HepG2 (cell line): ENCODE measurements around the gene ABHD17C. TPM values are rescaled to one million over a fixed set of nuclear protein-coding genes. Genes with fewer than 3 reads are reported as not detected.
A peak's percentile ranks its signal among the peaks of the same experiment; 100 is the strongest.

ENCODE experiments used
- AKAP8 ChIP-seq: sonication (generic); formaldehyde crosslinking; IDR thresholded peaks from 2 replicates; pipeline ENCODE4 v1.5.1; 2020; ENCODE audit warnings: mild to moderate bottlenecking, missing genetic modification reagents
- ATF4 ChIP-seq, 2 experiments: fragments of 450-650 bp in 1 of 2; sonication (generic) in 1 of 2; formaldehyde crosslinking; IDR thresholded peaks; 2 replicates each; pipeline versions ENCODE4 v1.5.0 to v1.8.0; 2020 to 2022; ENCODE audit warnings: mild to moderate bottlenecking in 1 of 2, missing genetic modification reagents in 1 of 2
- FOXK2 ChIP-seq: fragments of 450-650 bp; IDR thresholded peaks from 2 replicates; pipeline ENCODE4 v1.6.1; 2016
- MEIS2 ChIP-seq: sonication (generic); formaldehyde crosslinking; IDR thresholded peaks from 2 replicates; pipeline ENCODE4 v1.9.0; 2021; ENCODE audit warnings: mild to moderate bottlenecking, missing genetic modification reagents
- NFATC3 ChIP-seq: sonication (generic); formaldehyde crosslinking; IDR thresholded peaks from 2 replicates; pipeline ENCODE4 v1.5.1; 2020; ENCODE audit warnings: mild to moderate bottlenecking, missing genetic modification reagents
- TIGD3 ChIP-seq: sonication (generic); formaldehyde crosslinking; IDR thresholded peaks from 2 replicates; pipeline ENCODE4 v1.5.1; 2020; ENCODE audit warnings: mild to moderate bottlenecking, missing genetic modification reagents, borderline replicate concordance
- ZBED4 ChIP-seq: sonication (generic); formaldehyde crosslinking; IDR thresholded peaks from 2 replicates; pipeline ENCODE4 v1.4.0; 2020; ENCODE audit warnings: missing genetic modification reagents, borderline replicate concordance
- ZNF33B ChIP-seq: sonication (generic); formaldehyde crosslinking; IDR thresholded peaks from 2 replicates; pipeline ENCODE4 v1.5.1; 2020; ENCODE audit warnings: mild to moderate bottlenecking, missing genetic modification reagents
- ZNF839 ChIP-seq: sonication (generic); formaldehyde crosslinking; IDR thresholded peaks from 2 replicates; pipeline ENCODE4 v1.4.0; 2020; ENCODE audit warnings: missing genetic modification reagents, mild to moderate bottlenecking, borderline replicate concordance
- ZNF841 ChIP-seq: sonication (generic); formaldehyde crosslinking; IDR thresholded peaks from 2 replicates; pipeline ENCODE4 v1.8.1; 2023; ENCODE audit warnings: missing genetic modification reagents, borderline replicate concordance
- polyA plus RNA-seq, 8 experiments: library from polyadenylated mRNA; depleted of rRNA in 3 of 8; stranded (reverse) in 7 of 8; unstranded in 1 of 8; fragments of >200 nt; fragmentation: Illumina TruSeq in 4 of 8; extraction: Trizol in 4 of 8; gene quantifications; 2 replicates each; pipeline versions ENCODE4 v1.2.1 to v1.2.3, GENCODE V29; 2011 to 2016; ENCODE audit warnings: low read depth in 4 of 8, missing spikeins in 1 of 8, mixed read lengths in 1 of 8; ENCODE audit not compliant: insufficient read depth in 1 of 8
- total RNA-seq, 5 experiments: library from RNA; depleted of rRNA; stranded (reverse); fragments of >200 nt; fragmentation: Illumina TruSeq; extraction: Trizol; gene quantifications; 2 replicates each; pipeline ENCODE4 v1.2.3, GENCODE V29; 2016; ENCODE audit warnings: low read depth in 1 of 5
- TF ChIP-seq, protein P1 (sequence below): sonication (generic); formaldehyde crosslinking; IDR thresholded peaks from 2 replicates; pipeline ENCODE4; 2020; ENCODE audit warnings: missing genetic modification reagents, mild to moderate bottlenecking, borderline replicate concordance
- TF ChIP-seq, protein P2 (sequence below): sonication (generic); formaldehyde crosslinking; IDR thresholded peaks from 2 replicates; pipeline ENCODE4 v1.4.0; 2020; ENCODE audit warnings: low read depth, missing genetic modification reagents

Gene ABHD17C
- total and polyA plus RNA-seq, 2 of the 13 experiments (the other 11 are each of a cell fraction or from before 2014, with no cell fraction given) = 2.9 to 3.9 TPM

DNA sequence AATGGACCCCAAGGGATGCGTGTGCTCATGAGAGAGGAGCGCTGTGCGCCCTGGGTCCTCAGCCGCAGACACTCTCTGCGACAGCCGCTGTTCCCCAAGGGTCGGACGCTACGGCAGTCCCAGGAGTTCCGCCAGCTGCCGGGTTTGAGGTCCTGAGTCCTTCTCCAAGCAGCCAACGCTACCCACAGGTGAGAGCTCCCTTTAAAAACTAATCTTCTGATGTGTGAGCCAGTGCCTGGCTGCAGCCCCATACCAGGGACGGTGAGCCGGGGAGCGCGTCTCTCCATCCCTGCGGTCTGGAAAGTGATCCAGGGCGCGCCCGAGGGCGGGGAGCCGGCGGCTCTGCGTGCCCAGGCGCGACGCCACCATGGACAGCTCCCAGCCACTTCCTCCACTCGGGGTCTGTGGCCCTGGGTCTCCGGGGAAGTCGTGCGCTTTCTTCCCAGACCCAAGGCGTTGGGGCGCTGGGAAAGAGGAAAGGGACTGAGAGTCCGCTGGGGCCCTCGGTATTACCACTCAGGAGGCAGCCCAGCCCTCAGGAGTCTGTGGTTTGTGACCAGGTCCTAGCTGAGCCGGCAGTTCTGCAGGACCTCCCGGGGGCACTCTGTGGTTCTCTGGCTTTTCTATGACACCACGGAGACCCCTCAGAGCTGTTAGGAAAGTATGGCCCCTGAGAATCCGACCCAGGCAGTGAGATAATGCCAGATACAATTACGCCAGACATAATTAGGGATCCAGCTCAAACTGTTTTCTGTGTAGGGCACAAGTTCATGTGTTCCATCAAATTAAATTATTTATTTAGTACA, 85.5 kb downstream of the ABHD17C start (continued):
- TF ChIP-seq, protein P1, sequence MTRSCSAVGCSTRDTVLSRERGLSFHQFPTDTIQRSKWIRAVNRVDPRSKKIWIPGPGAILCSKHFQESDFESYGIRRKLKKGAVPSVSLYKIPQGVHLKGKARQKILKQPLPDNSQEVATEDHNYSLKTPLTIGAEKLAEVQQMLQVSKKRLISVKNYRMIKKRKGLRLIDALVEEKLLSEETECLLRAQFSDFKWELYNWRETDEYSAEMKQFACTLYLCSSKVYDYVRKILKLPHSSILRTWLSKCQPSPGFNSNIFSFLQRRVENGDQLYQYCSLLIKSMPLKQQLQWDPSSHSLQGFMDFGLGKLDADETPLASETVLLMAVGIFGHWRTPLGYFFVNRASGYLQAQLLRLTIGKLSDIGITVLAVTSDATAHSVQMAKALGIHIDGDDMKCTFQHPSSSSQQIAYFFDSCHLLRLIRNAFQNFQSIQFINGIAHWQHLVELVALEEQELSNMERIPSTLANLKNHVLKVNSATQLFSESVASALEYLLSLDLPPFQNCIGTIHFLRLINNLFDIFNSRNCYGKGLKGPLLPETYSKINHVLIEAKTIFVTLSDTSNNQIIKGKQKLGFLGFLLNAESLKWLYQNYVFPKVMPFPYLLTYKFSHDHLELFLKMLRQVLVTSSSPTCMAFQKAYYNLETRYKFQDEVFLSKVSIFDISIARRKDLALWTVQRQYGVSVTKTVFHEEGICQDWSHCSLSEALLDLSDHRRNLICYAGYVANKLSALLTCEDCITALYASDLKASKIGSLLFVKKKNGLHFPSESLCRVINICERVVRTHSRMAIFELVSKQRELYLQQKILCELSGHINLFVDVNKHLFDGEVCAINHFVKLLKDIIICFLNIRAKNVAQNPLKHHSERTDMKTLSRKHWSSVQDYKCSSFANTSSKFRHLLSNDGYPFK = peak; percentile 60; the same call in 1 of the 2 replicates
- TF ChIP-seq TIGD3 (CRISPR knock-in tag) = no peak
- TF ChIP-seq, protein P2, sequence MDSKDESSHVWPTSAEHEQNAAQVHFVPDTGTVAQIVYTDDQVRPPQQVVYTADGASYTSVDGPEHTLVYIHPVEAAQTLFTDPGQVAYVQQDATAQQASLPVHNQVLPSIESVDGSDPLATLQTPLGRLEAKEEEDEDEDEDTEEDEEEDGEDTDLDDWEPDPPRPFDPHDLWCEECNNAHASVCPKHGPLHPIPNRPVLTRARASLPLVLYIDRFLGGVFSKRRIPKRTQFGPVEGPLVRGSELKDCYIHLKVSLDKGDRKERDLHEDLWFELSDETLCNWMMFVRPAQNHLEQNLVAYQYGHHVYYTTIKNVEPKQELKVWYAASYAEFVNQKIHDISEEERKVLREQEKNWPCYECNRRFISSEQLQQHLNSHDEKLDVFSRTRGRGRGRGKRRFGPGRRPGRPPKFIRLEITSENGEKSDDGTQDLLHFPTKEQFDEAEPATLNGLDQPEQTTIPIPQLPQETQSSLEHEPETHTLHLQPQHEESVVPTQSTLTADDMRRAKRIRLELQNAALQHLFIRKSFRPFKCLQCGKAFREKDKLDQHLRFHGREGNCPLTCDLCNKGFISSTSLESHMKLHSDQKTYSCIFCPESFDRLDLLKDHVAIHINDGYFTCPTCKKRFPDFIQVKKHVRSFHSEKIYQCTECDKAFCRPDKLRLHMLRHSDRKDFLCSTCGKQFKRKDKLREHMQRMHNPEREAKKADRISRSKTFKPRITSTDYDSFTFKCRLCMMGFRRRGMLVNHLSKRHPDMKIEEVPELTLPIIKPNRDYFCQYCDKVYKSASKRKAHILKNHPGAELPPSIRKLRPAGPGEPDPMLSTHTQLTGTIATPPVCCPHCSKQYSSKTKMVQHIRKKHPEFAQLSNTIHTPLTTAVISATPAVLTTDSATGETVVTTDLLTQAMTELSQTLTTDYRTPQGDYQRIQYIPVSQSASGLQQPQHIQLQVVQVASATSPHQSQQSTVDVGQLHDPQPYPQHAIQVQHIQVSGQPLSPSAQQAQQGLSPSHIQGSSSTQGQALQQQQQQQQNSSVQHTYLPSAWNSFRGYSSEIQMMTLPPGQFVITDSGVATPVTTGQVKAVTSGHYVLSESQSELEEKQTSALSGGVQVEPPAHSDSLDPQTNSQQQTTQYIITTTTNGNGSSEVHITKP (CRISPR knock-in tag) = peak; percentile 68; the same call in 1 of the 2 replicates
- TF ChIP-seq ATF4 (CRISPR knock-in tag; IDR thresholded peaks at IDR 0.05) = 0 out of 4 replicates have a peak, but pooled peaks of 1 of the 2 experiments have one; percentile 38
- peak; percentile 87 for TF ChIP-seq ZBED4
- no peak for TF ChIP-seq NFATC3
- peak; percentile 55; the same call in 1 of the 2 replicates for TF ChIP-seq ZNF33B
- TF ChIP-seq AKAP8 (CRISPR knock-in tag) = no peak
- peak; percentile 95 for TF ChIP-seq MEIS2 (CRISPR knock-in tag)
- TF ChIP-seq FOXK2 = no peak
- TF ChIP-seq ZNF841 = 0 out of 2 replicates have a peak, but pooled peaks have one; percentile 65
- no peak for TF ChIP-seq ZNF839 (CRISPR knock-in tag)
